Measurements from ENCODE around the gene SRP9.

SRP9 gene

GRCh38 chr1:225777583-225778336 is at the start of gene SRP9:
TSS of gene SRP9 (plus strand) at chr1:225777826. CDS start at chr1:225777941, 115 bp downstream.
- FAIRE-seq, result peak; percentile 100
- DNase-seq (ENCODE audit: insufficient read length, low spot score), result peak; percentile 99

GRCh38 chr1:225731491-225731890 is 46.1 kb upstream of the SRP9 start:
- no peak for FAIRE-seq

DNA sequence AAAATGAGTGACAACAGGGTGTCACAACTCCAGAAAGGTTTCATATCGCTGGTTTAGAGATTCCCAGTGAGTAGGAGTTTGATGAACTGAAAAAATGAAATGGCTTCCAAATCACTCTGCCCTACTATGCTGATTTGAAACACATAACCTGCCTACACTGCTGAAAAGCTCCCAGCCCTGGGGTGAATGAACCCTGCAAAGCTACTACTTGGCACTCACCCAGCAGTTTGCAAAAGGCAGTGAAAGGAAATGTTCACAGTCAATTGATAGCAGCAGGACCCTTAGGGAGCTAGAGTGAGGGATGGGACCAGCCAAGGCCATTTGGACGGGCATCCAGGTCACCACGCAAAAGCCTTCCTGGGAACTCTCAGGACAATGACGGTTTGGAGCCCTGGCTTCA is 44.4 kb upstream of the SRP9 start:
- no peak for FAIRE-seq
- DNase-seq (ENCODE audit: insufficient read length, low spot score), result no peak

More at GRCh38 chr1:225731491-225731890, 46.1 kb upstream of the SRP9 start:
- DNase-seq (ENCODE audit: insufficient read length, low spot score), result no peak

- DNase-seq (ENCODE audit: insufficient read length, low spot score) (peak; percentile 87), FAIRE-seq (no peak)
These were observed 42.1 kb upstream of the SRP9 start for GRCh38 chr1:225735252-225736149.

- DNase-seq (ENCODE audit: insufficient read length, low spot score) (no peak), FAIRE-seq (no peak)
These were observed 41.1 kb upstream of the SRP9 start for GRCh38 chr1:225736437-225737098.

DNA sequence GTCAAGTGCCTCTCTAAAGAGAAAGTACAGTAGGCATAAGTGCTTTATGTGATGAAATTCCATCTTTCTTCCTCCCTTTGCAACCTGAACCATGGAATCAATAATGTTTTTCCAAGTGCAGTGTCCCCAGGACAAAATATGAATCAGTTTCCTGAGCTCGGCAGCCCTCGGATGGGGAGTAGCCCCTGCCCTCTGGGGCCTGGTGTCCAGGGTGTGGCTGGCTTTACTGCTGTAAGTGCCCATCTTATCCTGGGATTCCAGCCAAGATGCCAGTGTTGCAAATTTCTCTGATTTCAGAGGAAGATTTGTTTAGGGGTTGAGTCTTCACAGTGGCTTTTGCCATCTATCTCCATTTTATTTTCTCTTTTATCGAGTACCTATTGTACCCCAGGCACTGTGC is 40.5 kb upstream of the SRP9 start:
- no peak for FAIRE-seq
- DNase-seq (ENCODE audit: insufficient read length, low spot score), result peak; percentile 74

DNA sequence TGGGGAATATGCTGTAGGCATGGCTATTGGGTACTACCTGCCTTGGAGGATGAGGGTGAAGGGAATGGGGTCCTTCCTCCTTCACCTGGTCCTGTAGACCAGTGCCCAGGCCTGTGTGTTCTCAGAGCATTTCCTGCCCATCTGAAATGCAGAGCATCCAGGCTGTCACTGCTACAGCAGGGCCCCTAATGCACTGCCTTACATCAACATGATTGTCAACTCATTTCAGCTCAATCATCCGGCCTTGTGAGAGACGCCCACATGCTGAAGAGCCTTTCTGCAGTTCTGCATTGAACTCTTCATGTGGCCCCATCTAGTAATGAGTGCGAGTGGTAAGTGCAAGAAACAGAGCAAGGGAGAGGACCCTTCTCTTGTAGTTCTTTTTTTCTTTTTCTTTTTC is 39.8 kb upstream of the SRP9 start:
- FAIRE-seq (no peak), DNase-seq (ENCODE audit: insufficient read length, low spot score) (no peak)

- no peak for DNase-seq (ENCODE audit: insufficient read length, low spot score)
These were observed 38.9 kb upstream of the SRP9 start for GRCh38 chr1:225738763-225739162.

GRCh38 chr1:225739542-225740107 is 38.0 kb upstream of the SRP9 start:
- FAIRE-seq (no peak), DNase-seq (ENCODE audit: insufficient read length, low spot score) (no peak)

More at GRCh38 chr1:225738763-225739162, 38.9 kb upstream of the SRP9 start:
- FAIRE-seq, result no peak

GRCh38 chr1:225744745-225745144 is 32.9 kb upstream of the SRP9 start:
- no peak for DNase-seq (ENCODE audit: insufficient read length, low spot score)
- FAIRE-seq, result no peak

GRCh38 chr1:225745273-225745672 is 32.4 kb upstream of the SRP9 start:
- FAIRE-seq, result no peak
- no peak for DNase-seq (ENCODE audit: insufficient read length, low spot score)

DNA sequence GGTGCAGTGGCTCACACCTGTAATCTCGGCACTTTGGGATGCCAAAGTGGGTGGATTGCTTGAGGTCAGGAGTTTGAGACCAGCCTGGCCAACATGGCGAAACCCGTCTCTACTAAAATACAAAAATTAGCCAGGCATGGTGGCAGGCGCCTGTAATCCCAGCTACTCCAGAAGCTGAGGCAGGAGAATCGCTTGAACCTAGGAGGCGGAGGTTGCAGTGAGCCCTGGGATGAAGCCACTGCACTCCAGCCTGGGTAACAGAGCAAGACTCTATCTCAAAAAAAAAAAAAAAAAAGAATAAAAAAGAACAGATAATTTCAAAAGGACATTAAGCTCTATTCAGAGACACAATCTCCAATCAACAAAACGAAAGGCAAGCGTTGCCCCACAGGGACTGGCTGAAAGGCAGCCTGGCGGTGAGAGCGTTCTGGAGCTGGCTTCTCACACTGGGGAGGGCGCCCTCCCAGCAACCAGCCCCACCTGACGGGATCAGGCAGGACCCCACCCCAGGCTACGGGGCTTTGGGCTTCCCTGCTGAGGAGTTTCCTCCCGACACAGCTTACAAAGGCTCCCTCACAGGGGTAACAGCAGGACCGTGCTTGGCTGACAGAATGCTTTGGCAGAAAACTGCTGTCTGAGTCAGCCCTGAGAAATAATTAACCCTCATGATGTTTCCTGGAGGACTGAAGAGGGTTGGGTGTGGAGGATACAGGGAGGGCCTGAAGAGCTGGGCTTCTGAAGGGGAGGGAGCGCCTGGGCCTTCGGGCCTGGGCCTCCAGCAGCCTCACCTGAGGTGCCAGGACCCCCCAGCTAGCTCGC is 31.1 kb upstream of the SRP9 start:
- FAIRE-seq (peak; percentile 16), DNase-seq (ENCODE audit: insufficient read length, low spot score) (peak; percentile 69)

DNA sequence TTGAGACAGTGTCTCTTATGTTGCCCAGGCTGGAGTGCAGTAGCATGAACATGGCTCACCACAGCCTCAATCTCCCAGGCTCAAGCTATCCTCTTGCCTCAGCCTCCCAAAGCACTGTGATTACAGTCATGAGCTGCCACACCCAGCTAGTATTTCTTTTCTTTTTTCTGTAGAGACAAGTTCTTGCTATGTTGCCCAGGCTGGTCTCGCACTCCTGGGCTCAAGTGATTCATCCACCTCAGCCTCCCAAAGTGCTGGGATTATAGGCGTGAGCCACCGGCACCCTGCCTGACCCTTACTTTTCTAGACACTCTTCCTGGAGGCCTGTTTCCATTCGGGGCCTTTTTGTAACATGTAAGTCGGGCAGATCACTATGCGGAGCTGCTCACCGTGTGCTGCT is 30.1 kb upstream of the SRP9 start:
- FAIRE-seq (no peak), DNase-seq (ENCODE audit: insufficient read length, low spot score) (no peak)

DNA sequence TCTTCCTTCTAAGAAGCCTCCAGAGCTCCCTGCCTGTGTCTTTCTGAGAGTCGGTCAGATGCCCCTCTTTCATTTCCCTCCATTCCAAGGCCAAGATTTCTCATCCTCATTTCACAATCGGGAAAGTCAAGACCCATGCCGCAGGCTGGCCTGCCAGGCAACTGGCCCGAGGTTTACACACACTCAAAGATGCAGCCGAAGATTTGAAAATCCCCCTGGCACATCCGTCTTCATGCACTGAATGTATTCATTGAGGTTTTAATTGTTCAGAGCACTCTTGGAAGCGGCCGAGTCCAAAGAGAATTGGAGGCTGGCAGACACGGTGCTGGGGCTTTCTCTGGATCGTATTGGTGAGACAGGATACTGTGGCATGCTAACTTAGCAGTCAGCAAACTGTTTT is 29.1 kb upstream of the SRP9 start:
- no peak for FAIRE-seq
- no peak for DNase-seq (ENCODE audit: insufficient read length, low spot score)

GRCh38 chr1:225749706-225750105 is 27.9 kb upstream of the SRP9 start:
- FAIRE-seq (no peak), DNase-seq (ENCODE audit: insufficient read length, low spot score) (no peak)

- FAIRE-seq, result no peak
These were observed 27.2 kb upstream of the SRP9 start for GRCh38 chr1:225750420-225750819.

GRCh38 chr1:225750875-225751824 is 26.5 kb upstream of the SRP9 start:
- FAIRE-seq, result no peak

More at GRCh38 chr1:225750420-225750819, 27.2 kb upstream of the SRP9 start:
- DNase-seq (ENCODE audit: insufficient read length, low spot score), result no peak

GRCh38 chr1:225752245-225752644 is 25.4 kb upstream of the SRP9 start:
- no peak for DNase-seq (ENCODE audit: insufficient read length, low spot score)
- FAIRE-seq, result no peak

More at GRCh38 chr1:225750875-225751824, 26.5 kb upstream of the SRP9 start:
- no peak for DNase-seq (ENCODE audit: insufficient read length, low spot score)

Measured in HTR-8/SVneo (cell line).